HepG2 (cell line): Measurements from ENCODE around the gene KANSL3. TPM values are rescaled to one million over a fixed set of nuclear protein-coding genes. Genes with fewer than 3 reads are reported as not detected.

ENCODE experiments used
- BORCS8-MEF2B ChIP-seq: sonication (generic); formaldehyde crosslinking; IDR thresholded peaks from 2 replicates; pipeline ENCODE4 v1.8.0; 2022; ENCODE audit warnings: mild to moderate bottlenecking, missing genetic modification reagents
- GRHL1 ChIP-seq: sonication (generic); formaldehyde crosslinking; conservative IDR thresholded peaks from 2 replicates; pipeline ENCODE4 v1.8.0; 2022; ENCODE audit warnings: missing genetic modification reagents
- HOXA5 ChIP-seq: sonication (generic); formaldehyde crosslinking; IDR thresholded peaks from 2 replicates; pipeline ENCODE4 v1.4.0; 2020; ENCODE audit warnings: missing genetic modification reagents
- MLX ChIP-seq: IDR thresholded peaks from 2 replicates; pipeline ENCODE4 v1.6.1; 2016
- RAD21 ChIP-seq: fragments of 450-650 bp; formaldehyde crosslinking; IDR thresholded peaks from 2 replicates; pipeline ENCODE4 v1.5.0; 2020; ENCODE audit warnings: mild to moderate bottlenecking
- SIX4 ChIP-seq: sonication (generic); formaldehyde crosslinking; IDR thresholded peaks from 2 replicates; pipeline ENCODE4 v1.4.0; 2020; ENCODE audit warnings: missing genetic modification reagents
- SMAD1 ChIP-seq: sonication (generic); formaldehyde crosslinking; IDR thresholded peaks from 2 replicates; pipeline ENCODE4 v1.4.0; 2020; ENCODE audit warnings: missing genetic modification reagents, low read depth, mild to moderate bottlenecking, borderline replicate concordance
- SNRNP70 ChIP-seq: fragments of 200-400 bp; formaldehyde crosslinking; IDR thresholded peaks from 2 replicates; pipeline ENCODE4 v1.6.1; 2017; ENCODE audit warnings: mild to moderate bottlenecking, low read depth, low read length, moderate library complexity
- STAT5B ChIP-seq: sonication (generic); formaldehyde crosslinking; IDR thresholded peaks from 2 replicates; pipeline ENCODE4 v1.4.0; 2020; ENCODE audit warnings: missing genetic modification reagents
- ZBTB26 ChIP-seq: IDR thresholded peaks from 2 replicates; pipeline ENCODE4 v1.6.1; 2016; ENCODE audit warnings: missing compliant biosample characterization, missing genetic modification reagents, borderline replicate concordance
- ZFP36L1 ChIP-seq: sonication (generic); formaldehyde crosslinking; IDR thresholded peaks from 2 replicates; pipeline ENCODE4 v1.8.0; 2022; ENCODE audit warnings: mild to moderate bottlenecking, missing genetic modification reagents, moderate library complexity
- ZNF276 ChIP-seq: sonication (generic); formaldehyde crosslinking; IDR thresholded peaks from 2 replicates; pipeline ENCODE4 v1.4.0; 2020; ENCODE audit warnings: mild to moderate bottlenecking, low read depth, missing genetic modification reagents
- ZNF446 ChIP-seq: sonication (generic); formaldehyde crosslinking; IDR thresholded peaks from 2 replicates; pipeline ENCODE4 v1.5.0; 2020; ENCODE audit warnings: mild to moderate bottlenecking, missing genetic modification reagents
- polyA plus RNA-seq, 8 experiments: library from polyadenylated mRNA; depleted of rRNA in 3 of 8; stranded (reverse) in 7 of 8; unstranded in 1 of 8; fragments of >200 nt; fragmentation: Illumina TruSeq in 4 of 8; extraction: Trizol in 4 of 8; gene quantifications; 2 replicates each; pipeline versions ENCODE4 v1.2.1 to v1.2.3, GENCODE V29; 2011 to 2016; ENCODE audit warnings: low read depth in 4 of 8, missing spikeins in 1 of 8, mixed read lengths in 1 of 8; ENCODE audit not compliant: insufficient read depth in 1 of 8
- total RNA-seq, 5 experiments: library from RNA; depleted of rRNA; stranded (reverse); fragments of >200 nt; fragmentation: Illumina TruSeq; extraction: Trizol; gene quantifications; 2 replicates each; pipeline ENCODE4 v1.2.3, GENCODE V29; 2016; ENCODE audit warnings: low read depth in 1 of 5
- TF ChIP-seq, protein P1 (sequence below): sonication (generic); formaldehyde crosslinking; IDR thresholded peaks from 2 replicates; pipeline ENCODE4 v1.9.0; 2021; ENCODE audit warnings: missing genetic modification reagents, mild to moderate bottlenecking, borderline replicate concordance
- TF ChIP-seq, protein P2 (sequence below): sonication (generic); formaldehyde crosslinking; IDR thresholded peaks from 2 replicates; pipeline ENCODE4 v1.4.0; 2020; ENCODE audit warnings: low read depth, missing genetic modification reagents

The KANSL3 gene
- total and polyA plus RNA-seq, 2 of the 13 experiments (the other 11 are each of a cell fraction or from before 2014, with no cell fraction given): 20.8 to 37.3 TPM

DNA sequence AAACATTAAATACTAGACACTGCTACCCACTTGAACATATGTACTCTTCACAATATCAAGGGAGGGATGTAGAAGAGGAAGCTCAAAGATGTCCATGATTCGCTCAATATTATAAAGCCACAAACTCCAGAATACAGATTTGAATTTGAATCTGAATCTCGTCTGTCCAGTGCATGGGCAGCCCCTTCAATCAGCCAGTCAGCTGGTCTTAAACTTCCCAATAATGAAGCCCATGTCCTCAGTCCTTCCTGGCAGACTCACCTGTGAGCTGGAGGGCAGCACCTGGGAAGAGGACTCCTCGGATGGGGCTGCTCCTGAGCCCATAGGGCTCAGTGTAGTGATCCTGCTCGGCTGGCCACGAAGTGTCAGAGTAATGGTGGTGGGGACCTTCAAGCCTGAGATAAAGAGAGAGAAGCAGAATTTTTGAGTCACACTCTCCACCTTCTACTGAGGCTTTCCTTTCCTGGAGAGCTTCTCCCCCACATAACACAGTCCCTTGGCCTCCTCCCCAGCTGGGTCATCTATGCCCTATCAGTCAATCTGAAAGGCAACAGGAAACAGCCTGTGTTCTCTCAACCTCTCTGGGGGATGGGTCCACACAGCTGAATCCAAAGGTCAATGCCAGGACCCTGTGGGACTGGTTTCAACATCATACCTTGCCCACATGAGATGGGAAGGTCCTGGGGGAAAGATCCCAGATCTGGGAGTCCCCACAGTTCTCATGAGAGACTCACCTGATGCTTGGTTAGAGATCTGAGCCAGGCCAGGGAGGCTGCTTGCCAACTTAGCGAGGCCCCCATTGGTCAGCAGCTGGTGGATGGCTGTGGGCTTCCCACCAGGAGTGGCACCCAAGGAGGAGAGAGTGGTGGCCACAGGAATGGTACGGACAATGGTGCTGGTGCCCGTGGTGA, 36.5 kb downstream of the KANSL3 start (continued):
- TF ChIP-seq ZNF276 (CRISPR knock-in tag) (0 out of 2 replicates have a peak, but pooled peaks have one; percentile 89), ZBTB26 (0 out of 2 replicates have a peak, but pooled peaks have one; percentile 54), STAT5B (CRISPR knock-in tag) (peak; percentile 73; the same call in 1 of the 2 replicates), MLX (CRISPR knock-in tag) (peak; percentile 90), ZNF446 (CRISPR knock-in tag) (no peak), RAD21 (CRISPR knock-in tag) (no peak; the same call in 1 of the 2 replicates), BORCS8-MEF2B (CRISPR knock-in tag) (no peak), SIX4 (CRISPR knock-in tag) (no peak), SMAD1 (CRISPR knock-in tag) (no peak), HOXA5 (peak; percentile 83; the same call in 1 of the 2 replicates), SNRNP70 (no peak), ZFP36L1 (peak; percentile 88; the same call in 1 of the 2 replicates), GRHL1 (no peak)
- TF ChIP-seq, protein P1, sequence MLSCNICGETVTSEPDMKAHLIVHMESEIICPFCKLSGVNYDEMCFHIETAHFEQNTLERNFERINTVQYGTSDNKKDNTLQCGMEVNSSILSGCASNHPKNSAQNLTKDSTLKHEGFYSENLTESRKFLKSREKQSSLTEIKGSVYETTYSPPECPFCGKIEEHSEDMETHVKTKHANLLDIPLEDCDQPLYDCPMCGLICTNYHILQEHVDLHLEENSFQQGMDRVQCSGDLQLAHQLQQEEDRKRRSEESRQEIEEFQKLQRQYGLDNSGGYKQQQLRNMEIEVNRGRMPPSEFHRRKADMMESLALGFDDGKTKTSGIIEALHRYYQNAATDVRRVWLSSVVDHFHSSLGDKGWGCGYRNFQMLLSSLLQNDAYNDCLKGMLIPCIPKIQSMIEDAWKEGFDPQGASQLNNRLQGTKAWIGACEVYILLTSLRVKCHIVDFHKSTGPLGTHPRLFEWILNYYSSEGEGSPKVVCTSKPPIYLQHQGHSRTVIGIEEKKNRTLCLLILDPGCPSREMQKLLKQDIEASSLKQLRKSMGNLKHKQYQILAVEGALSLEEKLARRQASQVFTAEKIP: no peak
- TF ChIP-seq, protein P2, sequence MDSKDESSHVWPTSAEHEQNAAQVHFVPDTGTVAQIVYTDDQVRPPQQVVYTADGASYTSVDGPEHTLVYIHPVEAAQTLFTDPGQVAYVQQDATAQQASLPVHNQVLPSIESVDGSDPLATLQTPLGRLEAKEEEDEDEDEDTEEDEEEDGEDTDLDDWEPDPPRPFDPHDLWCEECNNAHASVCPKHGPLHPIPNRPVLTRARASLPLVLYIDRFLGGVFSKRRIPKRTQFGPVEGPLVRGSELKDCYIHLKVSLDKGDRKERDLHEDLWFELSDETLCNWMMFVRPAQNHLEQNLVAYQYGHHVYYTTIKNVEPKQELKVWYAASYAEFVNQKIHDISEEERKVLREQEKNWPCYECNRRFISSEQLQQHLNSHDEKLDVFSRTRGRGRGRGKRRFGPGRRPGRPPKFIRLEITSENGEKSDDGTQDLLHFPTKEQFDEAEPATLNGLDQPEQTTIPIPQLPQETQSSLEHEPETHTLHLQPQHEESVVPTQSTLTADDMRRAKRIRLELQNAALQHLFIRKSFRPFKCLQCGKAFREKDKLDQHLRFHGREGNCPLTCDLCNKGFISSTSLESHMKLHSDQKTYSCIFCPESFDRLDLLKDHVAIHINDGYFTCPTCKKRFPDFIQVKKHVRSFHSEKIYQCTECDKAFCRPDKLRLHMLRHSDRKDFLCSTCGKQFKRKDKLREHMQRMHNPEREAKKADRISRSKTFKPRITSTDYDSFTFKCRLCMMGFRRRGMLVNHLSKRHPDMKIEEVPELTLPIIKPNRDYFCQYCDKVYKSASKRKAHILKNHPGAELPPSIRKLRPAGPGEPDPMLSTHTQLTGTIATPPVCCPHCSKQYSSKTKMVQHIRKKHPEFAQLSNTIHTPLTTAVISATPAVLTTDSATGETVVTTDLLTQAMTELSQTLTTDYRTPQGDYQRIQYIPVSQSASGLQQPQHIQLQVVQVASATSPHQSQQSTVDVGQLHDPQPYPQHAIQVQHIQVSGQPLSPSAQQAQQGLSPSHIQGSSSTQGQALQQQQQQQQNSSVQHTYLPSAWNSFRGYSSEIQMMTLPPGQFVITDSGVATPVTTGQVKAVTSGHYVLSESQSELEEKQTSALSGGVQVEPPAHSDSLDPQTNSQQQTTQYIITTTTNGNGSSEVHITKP: peak; percentile 91
